Stimulated activated naive CD8-positive, alpha-beta T cell treated with anti-CD3 and anti-CD28 coated beads, Interleukin-15, Interleukin-2, amounts not matched to agents 100 ng/mL and 50 ng/mL, for 24 hours (primary cell): Measurements from ENCODE around the gene ALPI.

Experiments used
- H3K27ac Mint-ChIP-seq: one replicate; pipeline ENCODE4 v1.8.0; 2021; ENCODE audit warnings: mild to moderate bottlenecking, mixed read lengths
- H3K27me3 Mint-ChIP-seq: one replicate; pipeline ENCODE4 v1.8.0; 2021; ENCODE audit warnings: mixed read lengths
- H3K36me3 Mint-ChIP-seq: one replicate; pipeline ENCODE4 v1.8.0; 2021; ENCODE audit warnings: low read depth, mixed read lengths
- H3K4me1 Mint-ChIP-seq: one replicate; pipeline ENCODE4 v1.8.0; 2021; ENCODE audit warnings: low read depth, mixed read lengths
- H3K4me3 Mint-ChIP-seq: one replicate; pipeline ENCODE4 v1.8.0; 2021; ENCODE audit warnings: mild to moderate bottlenecking, mixed read lengths
- H3K9me3 Mint-ChIP-seq: one replicate; pipeline ENCODE4 v1.8.0; 2021; ENCODE audit warnings: mixed read lengths

The ALPI gene

DNA sequence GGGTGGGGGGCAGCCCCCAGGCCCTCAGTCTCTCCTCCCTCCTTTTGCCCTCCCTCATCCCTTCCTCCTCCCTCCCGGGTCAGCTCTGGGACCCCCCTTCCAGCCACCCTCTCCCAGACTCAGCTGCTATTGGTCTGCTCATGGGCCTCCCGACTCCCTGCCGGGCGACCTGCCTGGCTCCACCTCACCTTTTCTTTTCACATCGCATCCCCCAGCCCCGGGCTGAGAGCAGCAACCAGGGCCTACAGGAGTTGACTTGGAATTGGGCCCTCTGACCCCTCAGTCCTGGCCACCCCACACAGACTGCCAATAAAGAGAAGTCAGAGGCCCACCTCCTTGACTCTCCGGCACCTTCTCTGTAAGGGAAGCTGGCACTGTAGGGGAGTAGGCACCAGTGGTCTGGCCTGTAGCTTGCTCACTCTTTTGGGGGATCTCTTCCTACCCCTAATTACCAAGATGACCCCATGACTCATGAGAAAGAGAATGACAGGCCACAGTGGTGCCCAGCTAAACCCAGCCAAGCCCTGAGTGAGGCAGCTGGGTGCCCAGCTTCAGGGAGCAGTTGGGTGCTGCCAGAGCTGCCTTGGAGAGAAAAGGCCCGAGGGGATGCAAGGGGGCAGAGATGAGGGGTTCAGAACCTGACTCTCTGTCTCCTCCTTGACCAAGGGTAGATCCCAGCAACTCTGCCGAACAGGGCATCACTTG is 33.7 kb downstream of the ALPI start:
- no peak overlapping the region for H3K27ac Mint-ChIP-seq
- H3K36me3 Mint-ChIP-seq = no peaks in the 10 kb centered on the region
- peaks cover 5% of the 10 kb centered on the region for H3K4me1 Mint-ChIP-seq
- H3K9me3 Mint-ChIP-seq = no peaks in the 10 kb centered on the region
- peaks cover 45% of the 10 kb centered on the region for H3K27me3 Mint-ChIP-seq
- H3K4me3 Mint-ChIP-seq = no peak overlapping the region

DNA sequence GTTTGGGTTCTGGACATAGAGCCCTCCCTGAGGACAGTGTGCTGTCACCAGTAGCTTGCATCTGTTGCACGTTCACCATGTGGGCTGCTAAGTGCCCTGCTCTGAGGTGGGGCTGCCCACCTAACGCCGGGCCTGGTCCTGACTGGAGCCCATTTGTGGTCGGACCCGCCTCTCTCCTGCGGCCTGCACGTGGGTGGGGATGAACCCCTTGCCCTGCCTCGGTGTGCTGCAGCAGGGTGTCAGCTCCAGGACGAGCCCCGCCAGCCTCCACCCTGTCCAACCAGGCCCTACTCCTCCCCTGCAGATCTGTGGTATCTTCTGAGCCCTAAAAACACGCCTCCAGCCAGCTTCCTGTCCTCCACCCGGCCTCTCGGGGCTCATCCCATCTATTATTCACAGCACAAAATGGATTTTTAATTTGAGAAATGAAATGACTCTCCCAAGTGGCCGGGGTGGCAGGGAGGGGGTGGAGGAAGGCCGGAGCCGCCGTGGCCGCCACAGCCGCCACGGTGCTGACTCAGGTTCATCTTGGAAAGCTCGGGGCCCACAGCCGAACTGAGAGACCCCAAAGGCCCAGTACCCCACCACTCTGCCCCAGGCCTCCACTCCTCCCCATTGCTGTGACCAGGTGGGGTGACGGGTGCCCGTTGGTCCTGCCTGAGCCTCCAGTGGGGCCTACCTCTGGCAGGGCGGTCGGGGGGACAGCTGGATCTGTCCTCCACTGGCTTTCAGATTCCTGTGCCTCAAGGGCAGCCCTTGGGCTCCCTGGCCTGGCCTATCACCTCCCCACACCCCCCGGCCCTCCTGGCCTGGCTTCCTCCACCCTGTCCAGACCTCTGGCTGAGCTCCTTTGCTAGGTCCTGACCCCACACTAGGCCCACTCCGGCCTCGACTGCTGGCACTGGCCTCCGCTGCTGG is 34.5 kb downstream of the ALPI start:
- Mint-ChIP-seq H3K27ac (no peak overlapping the region), H3K4me1 (no peaks in the 10 kb centered on the region), H3K36me3 (no peaks in the 10 kb centered on the region), H3K27me3 (peaks cover 37% of the 10 kb centered on the region), H3K4me3 (no peak overlapping the region), H3K9me3 (no peaks in the 10 kb centered on the region)

DNA sequence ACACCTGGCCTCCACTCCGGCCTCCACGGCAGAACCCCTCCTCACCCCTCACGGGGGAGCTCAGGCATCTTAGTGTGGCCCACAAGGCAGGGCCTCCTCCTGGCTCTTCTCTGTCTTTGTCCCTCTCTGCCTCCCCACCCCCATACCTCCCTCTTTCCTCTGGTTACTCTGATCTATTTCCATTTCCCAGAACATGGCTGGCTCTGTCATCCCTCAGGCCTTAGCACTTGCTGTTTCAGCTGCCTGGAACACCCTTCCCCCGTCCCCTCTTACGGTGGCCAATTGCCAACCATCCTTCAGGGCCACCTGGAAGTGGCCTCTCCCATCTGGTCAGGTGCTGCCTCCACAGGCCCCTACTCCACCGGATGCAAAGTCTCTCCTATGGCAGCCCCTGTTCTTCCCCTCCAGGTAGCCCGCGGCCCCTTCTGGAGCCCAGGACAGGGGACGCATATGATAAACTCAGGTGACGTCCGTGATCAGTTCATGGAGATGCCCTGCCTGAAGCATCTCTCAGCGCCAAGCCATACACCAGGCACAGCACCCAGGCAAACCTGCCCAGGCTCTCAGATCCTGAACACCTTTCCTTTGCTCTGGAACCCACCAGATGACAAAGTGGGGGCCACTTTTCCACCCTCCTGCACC is 35.3 kb downstream of the ALPI start:
- Mint-ChIP-seq H3K9me3 (no peaks in the 10 kb centered on the region), H3K27me3 (peaks cover 36% of the 10 kb centered on the region), H3K4me1 (no peaks in the 10 kb centered on the region), H3K27ac (no peak overlapping the region), H3K4me3 (no peak overlapping the region), H3K36me3 (no peaks in the 10 kb centered on the region)

DNA sequence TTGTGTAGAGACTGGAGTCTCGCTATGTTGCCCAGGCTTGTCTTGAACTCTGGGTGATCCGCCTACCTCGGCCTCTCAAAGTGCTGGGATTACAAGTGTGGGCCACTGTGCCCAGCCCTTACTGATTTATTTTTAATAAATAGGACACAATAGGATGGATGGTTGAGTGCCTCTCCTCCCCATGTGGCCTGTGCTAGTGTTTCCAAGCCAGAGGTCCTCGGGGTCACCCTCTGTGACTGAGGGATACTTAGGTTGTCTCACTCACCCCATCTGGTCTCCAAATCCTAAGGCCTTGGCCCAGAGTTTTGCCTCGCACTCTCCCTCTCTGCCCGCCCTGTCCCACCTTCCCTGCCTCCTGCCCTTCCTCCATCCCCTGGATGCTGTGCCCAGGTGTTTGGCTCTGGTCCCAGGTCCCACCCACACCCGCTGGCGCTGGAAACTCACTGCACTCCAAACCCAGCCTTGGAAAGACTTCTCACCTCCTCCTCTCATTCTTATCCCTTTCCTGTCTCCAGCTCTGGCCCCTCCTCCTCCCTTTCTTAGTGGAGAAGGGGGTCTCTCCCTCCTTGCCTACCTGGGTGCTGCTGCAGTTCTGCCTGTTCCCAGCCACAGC is 36.4 kb downstream of the ALPI start:
- Mint-ChIP-seq H3K36me3 (no peaks in the 10 kb centered on the region), H3K27me3 (peaks cover 32% of the 10 kb centered on the region), H3K4me1 (no peaks in the 10 kb centered on the region), H3K4me3 (no peak overlapping the region), H3K9me3 (no peaks in the 10 kb centered on the region), H3K27ac (no peak overlapping the region)

DNA sequence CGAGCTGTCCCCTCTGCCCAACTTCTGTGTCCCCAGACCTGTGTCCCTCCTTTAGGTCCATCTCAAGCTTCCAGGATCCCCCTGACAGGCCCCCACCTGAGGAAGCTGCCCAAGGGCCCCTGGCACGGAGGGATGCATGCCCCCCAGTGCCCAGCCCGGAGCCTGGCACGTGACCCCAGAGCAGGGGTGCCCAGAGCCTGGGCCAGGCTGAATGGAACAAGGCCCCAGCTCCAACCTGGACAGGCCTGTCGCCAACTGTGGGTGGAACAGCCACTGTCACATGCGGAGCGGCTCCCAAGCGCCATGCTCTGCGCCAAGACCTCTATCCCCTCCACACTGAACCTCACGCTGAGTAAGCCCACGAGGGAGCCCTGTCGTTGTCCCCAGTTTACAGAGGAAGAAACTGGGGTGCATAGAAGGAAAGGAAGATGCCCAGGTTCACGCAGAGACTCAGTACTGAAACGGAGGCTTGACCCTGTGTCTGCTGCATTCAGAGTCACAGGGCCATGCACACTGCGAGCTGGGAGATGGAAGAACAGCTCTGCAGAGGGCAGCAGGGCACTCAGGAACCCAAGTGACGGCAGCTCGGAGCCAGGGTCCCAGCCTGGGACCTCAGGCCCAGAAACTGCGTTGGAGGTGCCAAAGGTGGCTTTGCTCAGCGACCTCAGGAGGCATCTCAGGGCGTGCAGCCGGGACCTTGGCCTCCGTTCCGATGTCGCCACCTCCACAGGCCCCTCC is 37.2 kb downstream of the ALPI start:
- H3K27me3 Mint-ChIP-seq = peaks cover 30% of the 10 kb centered on the region
- H3K4me3 Mint-ChIP-seq = no peak overlapping the region
- H3K9me3 Mint-ChIP-seq = no peaks in the 10 kb centered on the region
- H3K27ac Mint-ChIP-seq = no peak overlapping the region
- no peaks in the 10 kb centered on the region for H3K36me3 Mint-ChIP-seq
- no peaks in the 10 kb centered on the region for H3K4me1 Mint-ChIP-seq

DNA sequence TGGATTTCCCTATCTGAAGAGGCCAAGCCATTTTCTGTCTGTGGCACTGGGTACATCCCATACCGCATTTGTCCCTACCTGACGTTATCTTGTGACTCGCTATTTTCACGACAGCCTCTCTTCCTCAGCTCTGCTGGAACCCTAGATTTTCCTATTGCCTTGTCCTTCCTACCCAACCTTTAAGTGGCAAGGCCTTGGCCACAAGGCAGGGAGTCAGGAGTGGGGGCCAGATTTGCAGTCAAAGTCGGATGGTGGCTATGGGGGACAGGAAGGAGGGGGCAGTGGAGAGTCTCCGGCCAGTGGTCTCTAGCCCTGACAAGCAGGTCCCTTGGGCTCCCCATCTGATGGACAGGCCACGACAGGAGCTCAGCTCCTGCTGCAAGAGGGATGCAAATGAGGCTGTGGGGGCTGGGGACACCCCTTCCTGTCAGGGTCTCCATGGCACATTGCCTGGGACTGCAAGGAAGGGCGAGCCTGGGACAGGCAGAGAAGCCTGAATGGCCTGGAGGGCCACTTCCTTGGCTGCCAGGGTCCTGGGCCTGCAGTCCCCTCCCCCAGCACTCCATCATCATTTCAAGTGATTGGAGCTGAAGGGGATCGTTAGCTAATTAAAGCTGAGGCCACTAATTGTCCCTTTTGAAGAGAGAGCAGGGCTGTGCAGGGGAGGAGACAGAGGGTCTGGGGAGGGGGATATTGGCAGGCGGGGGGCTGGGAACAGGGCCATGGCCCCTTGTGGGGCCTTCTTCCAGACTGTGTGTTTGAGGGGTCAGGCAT is 37.9 kb downstream of the ALPI start:
- H3K9me3 Mint-ChIP-seq = no peaks in the 10 kb centered on the region
- H3K4me1 Mint-ChIP-seq = no peaks in the 10 kb centered on the region
- H3K36me3 Mint-ChIP-seq = no peaks in the 10 kb centered on the region
- no peak overlapping the region for H3K4me3 Mint-ChIP-seq
- no peak overlapping the region for H3K27ac Mint-ChIP-seq
- H3K27me3 Mint-ChIP-seq = peaks cover 27% of the 10 kb centered on the region

DNA sequence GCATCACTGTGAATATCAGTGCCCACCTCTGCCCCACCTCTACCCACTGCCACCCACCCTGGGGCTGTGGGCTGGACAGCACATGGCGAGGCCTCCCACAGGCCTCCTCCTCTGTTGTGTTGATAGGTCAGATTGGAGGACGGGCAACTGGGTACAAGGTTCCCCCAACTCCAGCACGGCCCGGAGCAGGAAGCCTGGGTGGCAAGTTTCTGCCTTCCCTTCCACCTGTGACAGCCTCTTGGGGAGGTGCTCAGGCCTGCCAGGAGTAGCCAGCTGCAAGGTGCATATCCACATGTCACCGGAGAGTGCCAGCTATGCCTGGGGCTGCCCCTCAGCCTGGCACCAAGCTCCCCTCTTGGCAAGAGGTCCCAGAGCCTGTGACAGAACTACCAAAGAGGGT is 38.6 kb downstream of the ALPI start:
- Mint-ChIP-seq H3K27ac (no peak overlapping the region), H3K36me3 (no peaks in the 10 kb centered on the region), H3K27me3 (peaks cover 20% of the 10 kb centered on the region), H3K4me3 (no peak overlapping the region), H3K4me1 (no peaks in the 10 kb centered on the region), H3K9me3 (no peaks in the 10 kb centered on the region)

DNA sequence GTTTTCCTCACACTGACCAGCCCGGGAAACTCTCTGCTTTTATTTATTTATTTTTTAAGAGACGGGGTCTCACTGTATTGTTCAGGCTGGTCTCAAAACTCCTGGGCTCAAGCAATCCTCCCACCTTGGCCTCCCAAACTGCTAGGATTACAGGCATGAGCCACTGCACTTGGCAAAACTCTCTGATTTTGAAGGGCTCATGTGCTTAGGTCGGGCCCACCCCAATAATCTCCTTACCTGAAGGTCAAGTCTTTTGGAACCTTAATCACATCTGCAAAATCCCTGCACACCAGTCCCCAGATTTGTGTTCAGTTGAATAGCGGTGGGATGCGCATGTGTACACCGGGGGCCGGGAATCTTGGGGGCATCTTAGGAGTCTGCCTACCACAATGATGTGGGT is 39.3 kb downstream of the ALPI start:
- Mint-ChIP-seq H3K4me3 (no peak overlapping the region), H3K27ac (no peak overlapping the region), H3K27me3 (peaks cover 13% of the 10 kb centered on the region), H3K9me3 (no peaks in the 10 kb centered on the region), H3K36me3 (no peaks in the 10 kb centered on the region), H3K4me1 (no peaks in the 10 kb centered on the region)

DNA sequence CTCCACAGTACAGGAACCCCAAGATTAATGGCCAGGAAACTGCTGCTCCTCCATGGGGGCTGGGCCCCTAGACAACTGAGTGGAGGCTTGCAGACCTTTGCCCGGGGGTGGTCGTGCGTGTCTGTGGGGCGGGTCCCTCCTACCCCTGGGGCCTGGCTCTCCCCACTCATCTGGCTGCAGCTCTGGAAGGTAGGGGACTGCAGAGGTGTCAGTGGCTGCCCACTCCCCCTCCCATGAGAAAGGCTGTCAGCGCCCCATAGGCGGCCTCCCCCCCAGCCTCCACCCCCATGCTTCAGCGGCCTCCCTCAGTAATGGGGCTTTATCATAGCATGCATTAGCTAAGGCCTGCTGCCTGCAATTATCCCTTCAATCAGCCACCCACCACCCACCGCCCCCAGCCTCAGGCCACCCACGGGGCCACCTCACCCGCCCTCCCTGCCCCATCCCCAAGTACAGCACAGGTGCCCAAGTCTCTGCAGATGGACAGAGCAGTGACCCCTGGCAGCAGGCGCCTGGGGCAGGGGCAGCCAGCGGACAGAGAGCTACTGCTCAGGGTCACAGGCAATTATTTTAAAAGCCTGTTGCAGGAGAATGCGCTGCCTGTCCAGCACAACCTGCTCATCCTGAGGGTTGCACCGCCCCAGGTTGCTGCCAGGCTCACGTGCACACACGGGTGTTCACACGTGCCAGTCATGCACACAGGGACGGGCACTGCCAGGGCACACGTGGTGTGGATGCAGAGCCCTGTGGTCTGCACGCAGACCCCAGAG is 40.7 kb downstream of the ALPI start:
- Mint-ChIP-seq H3K9me3 (no peaks in the 10 kb centered on the region), H3K4me1 (no peaks in the 10 kb centered on the region), H3K27ac (no peak overlapping the region), H3K4me3 (no peak overlapping the region), H3K36me3 (no peaks in the 10 kb centered on the region), H3K27me3 (peaks cover 12% of the 10 kb centered on the region)

DNA sequence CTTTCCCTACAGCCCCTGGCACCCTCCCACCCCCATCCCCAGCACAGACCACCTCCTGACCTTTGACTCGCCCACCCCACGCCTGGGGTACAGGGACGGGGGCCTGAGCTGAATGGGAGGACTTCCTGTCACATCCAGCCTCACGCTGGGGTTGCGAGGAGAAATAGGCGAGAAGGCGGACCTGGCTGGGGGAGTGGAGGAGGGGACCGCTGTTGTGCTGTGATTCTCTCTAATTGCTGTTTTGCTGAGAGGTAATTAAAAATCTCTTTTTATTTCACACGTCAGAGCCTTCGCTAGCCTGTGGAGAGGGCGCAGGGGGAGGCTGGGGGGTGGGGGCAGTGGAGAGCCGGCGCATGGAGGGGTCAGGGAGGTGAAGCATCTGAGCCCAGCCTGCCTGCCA is 41.4 kb downstream of the ALPI start:
- peaks cover 9% of the 10 kb centered on the region for H3K27me3 Mint-ChIP-seq
- no peaks in the 10 kb centered on the region for H3K36me3 Mint-ChIP-seq
- no peak overlapping the region for H3K27ac Mint-ChIP-seq

DNA sequence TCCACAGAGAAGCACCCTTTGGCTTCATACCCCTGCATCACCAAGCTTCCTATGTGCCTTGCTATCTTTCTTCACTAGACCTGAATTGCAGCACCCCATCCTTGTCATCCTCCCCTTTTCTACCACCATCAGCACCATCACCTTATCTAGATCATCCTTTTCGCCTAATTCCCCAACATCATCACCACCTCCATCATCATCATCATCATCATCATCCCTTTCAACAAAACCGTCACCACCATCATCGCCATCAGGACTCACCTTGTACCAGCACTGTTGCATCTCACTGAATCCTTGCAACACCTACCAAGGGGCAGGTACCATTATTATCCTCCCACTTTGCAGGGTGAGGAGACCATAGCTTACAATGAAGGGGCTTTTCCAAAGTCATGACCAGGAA is 42.5 kb downstream of the ALPI start:
- no peaks in the 10 kb centered on the region for H3K9me3 Mint-ChIP-seq
- no peaks in the 10 kb centered on the region for H3K36me3 Mint-ChIP-seq
- peaks cover 4% of the 10 kb centered on the region for H3K4me1 Mint-ChIP-seq
- H3K4me3 Mint-ChIP-seq = no peak overlapping the region
- peaks cover 9% of the 10 kb centered on the region for H3K27me3 Mint-ChIP-seq
- no peak overlapping the region for H3K27ac Mint-ChIP-seq

More for the DNA sequence above, 41.4 kb downstream of the ALPI start:
- Mint-ChIP-seq H3K4me3 (no peak overlapping the region), H3K9me3 (no peaks in the 10 kb centered on the region), H3K4me1 (peaks cover 1% of the 10 kb centered on the region)

DNA sequence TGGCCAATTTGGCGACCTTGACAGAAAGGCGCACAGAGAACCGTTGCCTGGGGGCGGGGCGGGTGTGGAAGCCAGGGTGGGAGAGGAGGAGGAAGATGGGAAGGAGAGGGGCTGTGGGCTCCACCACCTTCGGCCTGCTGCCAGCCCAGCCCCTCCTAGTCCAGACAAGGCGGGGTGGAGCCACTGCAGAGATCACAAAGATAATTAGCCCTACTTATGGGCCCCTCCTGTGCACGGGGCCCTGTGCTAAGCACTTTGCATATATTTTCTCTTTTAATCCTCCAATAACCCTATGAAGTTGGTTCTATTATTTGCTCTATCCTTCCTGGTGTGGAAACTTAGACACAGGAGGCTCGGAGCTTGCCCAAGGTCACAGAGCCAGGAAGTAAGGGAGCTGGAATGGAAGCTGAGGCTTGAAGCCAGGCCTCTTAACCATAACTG is 45.4 kb downstream of the ALPI start:
- H3K27ac Mint-ChIP-seq = no peak overlapping the region
- no peaks in the 10 kb centered on the region for H3K36me3 Mint-ChIP-seq
- H3K9me3 Mint-ChIP-seq = no peaks in the 10 kb centered on the region
- H3K27me3 Mint-ChIP-seq = peaks cover 23% of the 10 kb centered on the region
- peaks cover 14% of the 10 kb centered on the region for H3K4me1 Mint-ChIP-seq
- H3K4me3 Mint-ChIP-seq = no peak overlapping the region

DNA sequence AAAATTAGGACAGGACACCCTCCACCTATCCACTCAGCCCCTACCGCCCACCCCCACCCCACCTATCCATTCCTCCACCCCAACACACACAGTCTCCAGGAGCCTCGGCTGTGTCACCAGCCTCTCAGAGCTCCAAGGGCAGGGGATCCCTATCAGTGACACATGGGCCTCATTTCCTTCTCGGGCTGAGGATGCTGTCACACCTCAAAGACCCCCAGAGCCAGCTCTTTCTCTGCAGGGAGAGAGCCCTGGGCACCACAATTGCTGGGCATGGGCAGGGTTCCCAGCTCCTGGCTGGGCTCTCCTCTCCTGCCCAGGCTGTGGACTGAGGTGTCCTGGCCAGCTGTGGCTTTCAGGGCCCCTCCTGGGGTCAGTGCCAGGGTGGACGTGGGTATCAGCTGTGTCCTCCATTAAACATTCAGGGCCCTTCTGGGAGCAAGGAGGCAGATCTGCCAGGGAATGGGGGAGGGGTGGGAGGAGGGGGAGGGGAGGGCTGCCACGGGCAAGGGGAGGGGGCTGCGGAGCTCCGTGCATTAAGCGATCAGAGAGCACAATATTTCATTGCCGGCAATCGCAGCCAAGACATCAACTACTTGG is 45.9 kb downstream of the ALPI start:
- no peak overlapping the region for H3K27ac Mint-ChIP-seq
- H3K27me3 Mint-ChIP-seq = peaks cover 23% of the 10 kb centered on the region
- no peak overlapping the region for H3K4me3 Mint-ChIP-seq
- no peaks in the 10 kb centered on the region for H3K36me3 Mint-ChIP-seq
- no peaks in the 10 kb centered on the region for H3K9me3 Mint-ChIP-seq
- peaks cover 14% of the 10 kb centered on the region for H3K4me1 Mint-ChIP-seq
